Liver (tissue), 9 donors: ENCODE results near the gene POLR3C. TPM values are rescaled to one million over a fixed set of nuclear protein-coding genes. Genes with fewer than 3 reads are reported as not detected.
A peak's percentile ranks its signal among the peaks of the same experiment; 100 is the strongest.

Source experiments
- DNase-seq: peaks from one replicate; pipeline ENCODE4 v3.0.0-alpha.2; 2017; ENCODE audit warnings: low spot score
- H3K27ac ChIP-seq, 2 donors: one replicate each; pipeline ENCODE4 v1.7.0; 2013; ENCODE audit warnings: inconsistent platforms in 2 of 2, low read length in 2 of 2, control low read depth in 1 of 2, low read depth in 1 of 2, mild to moderate bottlenecking in 1 of 2
- H3K27me3 ChIP-seq, 4 donors: one replicate each; pipeline versions ENCODE4 v1.6.1 to v1.7.0; 2013; ENCODE audit warnings: low read length in 3 of 4, inconsistent platforms in 1 of 4, mild to moderate bottlenecking in 1 of 4, moderate library complexity in 1 of 4; ENCODE audit not compliant: control insufficient read depth in 4 of 4, insufficient read depth in 4 of 4
- H3K36me3 ChIP-seq, 4 donors: one replicate each; pipeline versions ENCODE4 v1.6.1 to v1.7.0; 2013; ENCODE audit warnings: low read length in 3 of 4, mild to moderate bottlenecking in 3 of 4, low read depth in 1 of 4, moderate library complexity in 1 of 4; ENCODE audit not compliant: control insufficient read depth in 4 of 4, insufficient read depth in 3 of 4
- H3K4me1 ChIP-seq, 4 donors: one replicate each; pipeline versions ENCODE4 v1.6.1 to v1.7.0; 2013; ENCODE audit warnings: low read length in 3 of 4, mild to moderate bottlenecking in 3 of 4, moderate library complexity in 1 of 4; ENCODE audit not compliant: control insufficient read depth in 4 of 4, insufficient read depth in 4 of 4
- H3K4me3 ChIP-seq, 3 donors: one replicate each; pipeline versions ENCODE4 v1.6.1 to v1.7.0; 2013; ENCODE audit warnings: low read length in 3 of 3, control low read depth in 1 of 3, low read depth in 1 of 3, mild to moderate bottlenecking in 1 of 3
- H3K9ac ChIP-seq, 2 donors: one replicate each; pipeline ENCODE4 v1.7.0; 2013; ENCODE audit warnings: low read length in 2 of 2, mild to moderate bottlenecking in 2 of 2, moderate library complexity in 2 of 2, control low read depth in 1 of 2, low read depth in 1 of 2
- H3K9me3 ChIP-seq, 4 donors: one replicate each; pipeline versions ENCODE4 v1.6.1 to v1.7.0; 2013; ENCODE audit warnings: low read length in 3 of 4; ENCODE audit not compliant: control insufficient read depth in 4 of 4
- FOXA1 ChIP-seq: IDR thresholded peaks from 2 replicates; pipeline ENCODE4 v1.6.1; 2016; ENCODE audit warnings: antibody characterized with exemption
- HNF4A ChIP-seq, 2 donors: conservative IDR thresholded peaks; 2 replicates each; pipeline ENCODE4 v1.6.1; 2016; ENCODE audit warnings: antibody characterized with exemption in 2 of 2, mild to moderate bottlenecking in 2 of 2
- HNF4G ChIP-seq: IDR thresholded peaks from 2 replicates; pipeline ENCODE4 v1.6.1; 2016; ENCODE audit warnings: antibody characterized with exemption
- JUND ChIP-seq, 2 donors: IDR thresholded peaks; 2 replicates each; pipeline ENCODE4 v1.6.1; 2016; ENCODE audit warnings: antibody characterized with exemption in 2 of 2
- NR2F2 ChIP-seq: IDR thresholded peaks from 2 replicates; pipeline ENCODE4 v1.6.1; 2016; ENCODE audit warnings: antibody characterized with exemption
- RAD21 ChIP-seq, 2 donors: IDR thresholded peaks; 2 replicates each; pipeline ENCODE4 v1.6.1; 2016; ENCODE audit warnings: antibody characterized with exemption in 2 of 2, mild to moderate bottlenecking in 2 of 2
- RXRA ChIP-seq, 2 donors: IDR thresholded peaks; 2 replicates each; pipeline ENCODE4 v1.6.1; 2017 to 2018; ENCODE audit warnings: antibody characterized with exemption in 2 of 2, mild to moderate bottlenecking in 1 of 2
- SP1 ChIP-seq: IDR thresholded peaks from 2 replicates; pipeline ENCODE4 v1.6.1; 2018; ENCODE audit warnings: antibody characterized with exemption, mild to moderate bottlenecking
- TAF1 ChIP-seq: conservative IDR thresholded peaks from 2 replicates; pipeline ENCODE4 v1.6.1; 2016; ENCODE audit warnings: antibody characterized with exemption, mild to moderate bottlenecking
- YY1 ChIP-seq: IDR thresholded peaks from 2 replicates; pipeline ENCODE4 v1.6.1; 2016; ENCODE audit warnings: antibody characterized with exemption, mild to moderate bottlenecking
- WGBS: extraction: QIAGEN DNeasy Blood & Tissue Kit; methylation state at CpG from one replicate; pipeline ENCODE4 v1.1.7; 2013; 5-methylcytosine and 5-hydroxymethylcytosine counted together
- polyA plus RNA-seq, 2 donors: library from polyadenylated mRNA; stranded (reverse) in 1 of 2; unstranded in 1 of 2; fragments of 200-250 nt in 1 of 2; fragments of >200 nt in 1 of 2; fragmentation: Nextera tagmentation in 1 of 2; extraction: Ambion mirVana in 1 of 2; gene quantifications; one replicate each; pipeline versions ENCODE4 v1.2.1 to v1.2.3, GENCODE V29; 2013 to 2015
- total RNA-seq, 2 donors: library from RNA; depleted of rRNA; stranded (reverse); fragments of >200 nt; gene quantifications; one replicate each; pipeline ENCODE4 v1.2.3, GENCODE V29; 2014
- TF ChIP-seq, protein P1 (sequence below): fragments of 150-350 bp; IDR thresholded peaks from 2 replicates; pipeline ENCODE4 v1.5.1; 2017; ENCODE audit warnings: improper control_type of control experiment, low read depth, low read length; ENCODE audit not compliant: missing input control
- TF ChIP-seq, protein P2 (sequence below): IDR thresholded peaks from 2 replicates; pipeline ENCODE4 v1.6.1; 2016; ENCODE audit warnings: antibody characterized with exemption
- TF ChIP-seq, protein P3 (sequence below): IDR thresholded peaks from 2 replicates; pipeline ENCODE4 v1.6.1; 2016; ENCODE audit warnings: antibody characterized with exemption, mild to moderate bottlenecking
- TF ChIP-seq, protein P4 (sequence below): IDR thresholded peaks from 2 replicates; pipeline ENCODE4 v1.6.1; 2016; ENCODE audit warnings: antibody characterized with exemption
- TF ChIP-seq, protein P5 (sequence below): IDR thresholded peaks from 2 replicates; pipeline ENCODE4 v1.6.1; 2016; ENCODE audit warnings: antibody characterized with exemption
- donor health status: healthy.
- donor health status: healthy.
- donor health status: healthy.
- donor health status: healthy.
- donor health status: healthy.

POLR3C gene
- total and polyA plus RNA-seq, 4 donors, result 6.3 to 22.0 (median 10.6) TPM

DNA sequence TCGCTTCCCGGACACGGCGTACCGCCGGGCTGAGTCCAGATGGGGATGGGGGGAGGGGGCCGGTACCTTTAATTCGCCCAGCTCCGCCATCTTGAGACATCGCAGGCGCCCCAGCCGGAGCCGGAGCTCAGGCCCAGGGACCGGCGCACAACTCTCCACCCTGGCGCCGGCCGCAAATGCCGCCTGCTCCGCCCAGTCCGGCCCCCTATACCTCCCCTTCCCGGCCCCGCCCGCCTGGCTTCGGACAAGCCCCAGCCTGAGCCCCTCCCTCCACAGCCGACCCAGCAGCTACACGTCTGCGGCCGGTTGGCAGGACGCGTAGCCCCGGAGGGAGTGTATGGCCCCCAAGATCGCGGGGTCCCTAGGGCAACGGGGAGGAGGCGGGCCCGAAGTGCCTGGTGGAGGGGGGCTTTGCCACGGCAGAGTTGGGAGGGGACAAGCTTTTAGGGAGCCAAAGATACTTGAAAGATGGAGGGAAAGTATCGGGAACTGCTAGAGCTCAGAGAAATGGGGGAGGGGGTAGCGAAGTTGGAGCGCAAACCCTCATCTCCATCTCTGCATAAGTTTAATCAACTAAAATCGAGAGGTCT is 35.0 kb downstream of the POLR3C start, which contains the start of gene PIAS3:
TSS of gene PIAS3 (minus strand) at position 181 of the 590 bp plus-strand sequence. CDS start at position 90, 91 bp downstream.
- peak; percentile 89 for DNase-seq
- H3K9me3 ChIP-seq, result no peaks in the 10 kb centered on the region

More for the DNA sequence above, 35.0 kb downstream of the POLR3C start, which contains the start of gene PIAS3:
- under 1% methylated on average over 42 of the region's 42 CpGs for WGBS
- Histone ChIP-seq H3K27ac (peak within 1 kb of the TSS; percentile 73 to 86), H3K4me1 (peaks cover 5 to 14% (median 11%) of the 10 kb centered on the region in 4 donors), H3K36me3 (peaks cover 0 to 20% (median 13%) of the 10 kb centered on the region in 4 donors), H3K27me3 (no peaks in the 10 kb centered on the region), H3K4me3 (peak within 1 kb of the TSS; percentile 68 to 94 (median 83)), H3K9ac (peak within 1 kb of the TSS; percentile 49 to 79)
- TF ChIP-seq, protein P1, sequence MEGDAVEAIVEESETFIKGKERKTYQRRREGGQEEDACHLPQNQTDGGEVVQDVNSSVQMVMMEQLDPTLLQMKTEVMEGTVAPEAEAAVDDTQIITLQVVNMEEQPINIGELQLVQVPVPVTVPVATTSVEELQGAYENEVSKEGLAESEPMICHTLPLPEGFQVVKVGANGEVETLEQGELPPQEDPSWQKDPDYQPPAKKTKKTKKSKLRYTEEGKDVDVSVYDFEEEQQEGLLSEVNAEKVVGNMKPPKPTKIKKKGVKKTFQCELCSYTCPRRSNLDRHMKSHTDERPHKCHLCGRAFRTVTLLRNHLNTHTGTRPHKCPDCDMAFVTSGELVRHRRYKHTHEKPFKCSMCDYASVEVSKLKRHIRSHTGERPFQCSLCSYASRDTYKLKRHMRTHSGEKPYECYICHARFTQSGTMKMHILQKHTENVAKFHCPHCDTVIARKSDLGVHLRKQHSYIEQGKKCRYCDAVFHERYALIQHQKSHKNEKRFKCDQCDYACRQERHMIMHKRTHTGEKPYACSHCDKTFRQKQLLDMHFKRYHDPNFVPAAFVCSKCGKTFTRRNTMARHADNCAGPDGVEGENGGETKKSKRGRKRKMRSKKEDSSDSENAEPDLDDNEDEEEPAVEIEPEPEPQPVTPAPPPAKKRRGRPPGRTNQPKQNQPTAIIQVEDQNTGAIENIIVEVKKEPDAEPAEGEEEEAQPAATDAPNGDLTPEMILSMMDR, result no peak
- TF ChIP-seq, protein P2, sequence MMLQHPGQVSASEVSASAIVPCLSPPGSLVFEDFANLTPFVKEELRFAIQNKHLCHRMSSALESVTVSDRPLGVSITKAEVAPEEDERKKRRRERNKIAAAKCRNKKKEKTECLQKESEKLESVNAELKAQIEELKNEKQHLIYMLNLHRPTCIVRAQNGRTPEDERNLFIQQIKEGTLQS, result no peak
- TF ChIP-seq RXRA (IDR thresholded peaks at IDR 0.05) (peak in 1 of 2 donors; percentile 15), YY1 (peak; percentile 97), TAF1 (no peak), RAD21 (IDR thresholded peaks at IDR 0.05) (peak in 1 of 2 donors; percentile 8), JUND (IDR thresholded peaks at IDR 0.05) (peak in 1 of 2 donors; percentile 11), NR2F2 (no peak), FOXA1 (no peak), HNF4A (conservative IDR thresholded peaks at IDR 0.05) (no peak), HNF4G (no peak), SP1 (peak; percentile 58)
- TF ChIP-seq, protein P3, sequence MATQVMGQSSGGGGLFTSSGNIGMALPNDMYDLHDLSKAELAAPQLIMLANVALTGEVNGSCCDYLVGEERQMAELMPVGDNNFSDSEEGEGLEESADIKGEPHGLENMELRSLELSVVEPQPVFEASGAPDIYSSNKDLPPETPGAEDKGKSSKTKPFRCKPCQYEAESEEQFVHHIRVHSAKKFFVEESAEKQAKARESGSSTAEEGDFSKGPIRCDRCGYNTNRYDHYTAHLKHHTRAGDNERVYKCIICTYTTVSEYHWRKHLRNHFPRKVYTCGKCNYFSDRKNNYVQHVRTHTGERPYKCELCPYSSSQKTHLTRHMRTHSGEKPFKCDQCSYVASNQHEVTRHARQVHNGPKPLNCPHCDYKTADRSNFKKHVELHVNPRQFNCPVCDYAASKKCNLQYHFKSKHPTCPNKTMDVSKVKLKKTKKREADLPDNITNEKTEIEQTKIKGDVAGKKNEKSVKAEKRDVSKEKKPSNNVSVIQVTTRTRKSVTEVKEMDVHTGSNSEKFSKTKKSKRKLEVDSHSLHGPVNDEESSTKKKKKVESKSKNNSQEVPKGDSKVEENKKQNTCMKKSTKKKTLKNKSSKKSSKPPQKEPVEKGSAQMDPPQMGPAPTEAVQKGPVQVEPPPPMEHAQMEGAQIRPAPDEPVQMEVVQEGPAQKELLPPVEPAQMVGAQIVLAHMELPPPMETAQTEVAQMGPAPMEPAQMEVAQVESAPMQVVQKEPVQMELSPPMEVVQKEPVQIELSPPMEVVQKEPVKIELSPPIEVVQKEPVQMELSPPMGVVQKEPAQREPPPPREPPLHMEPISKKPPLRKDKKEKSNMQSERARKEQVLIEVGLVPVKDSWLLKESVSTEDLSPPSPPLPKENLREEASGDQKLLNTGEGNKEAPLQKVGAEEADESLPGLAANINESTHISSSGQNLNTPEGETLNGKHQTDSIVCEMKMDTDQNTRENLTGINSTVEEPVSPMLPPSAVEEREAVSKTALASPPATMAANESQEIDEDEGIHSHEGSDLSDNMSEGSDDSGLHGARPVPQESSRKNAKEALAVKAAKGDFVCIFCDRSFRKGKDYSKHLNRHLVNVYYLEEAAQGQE, result peak; percentile 25
- TF ChIP-seq, protein P4, sequence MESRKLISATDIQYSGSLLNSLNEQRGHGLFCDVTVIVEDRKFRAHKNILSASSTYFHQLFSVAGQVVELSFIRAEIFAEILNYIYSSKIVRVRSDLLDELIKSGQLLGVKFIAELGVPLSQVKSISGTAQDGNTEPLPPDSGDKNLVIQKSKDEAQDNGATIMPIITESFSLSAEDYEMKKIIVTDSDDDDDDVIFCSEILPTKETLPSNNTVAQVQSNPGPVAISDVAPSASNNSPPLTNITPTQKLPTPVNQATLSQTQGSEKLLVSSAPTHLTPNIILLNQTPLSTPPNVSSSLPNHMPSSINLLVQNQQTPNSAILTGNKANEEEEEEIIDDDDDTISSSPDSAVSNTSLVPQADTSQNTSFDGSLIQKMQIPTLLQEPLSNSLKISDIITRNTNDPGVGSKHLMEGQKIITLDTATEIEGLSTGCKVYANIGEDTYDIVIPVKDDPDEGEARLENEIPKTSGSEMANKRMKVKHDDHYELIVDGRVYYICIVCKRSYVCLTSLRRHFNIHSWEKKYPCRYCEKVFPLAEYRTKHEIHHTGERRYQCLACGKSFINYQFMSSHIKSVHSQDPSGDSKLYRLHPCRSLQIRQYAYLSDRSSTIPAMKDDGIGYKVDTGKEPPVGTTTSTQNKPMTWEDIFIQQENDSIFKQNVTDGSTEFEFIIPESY, result no peak
- TF ChIP-seq, protein P5, sequence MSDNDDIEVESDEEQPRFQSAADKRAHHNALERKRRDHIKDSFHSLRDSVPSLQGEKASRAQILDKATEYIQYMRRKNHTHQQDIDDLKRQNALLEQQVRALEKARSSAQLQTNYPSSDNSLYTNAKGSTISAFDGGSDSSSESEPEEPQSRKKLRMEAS, result no peak
